SK-N-SH (cell line): ENCODE data around the gene FUS.

ENCODE experiments used
- TAF1 ChIP-seq: IDR thresholded peaks from 2 replicates; pipeline ENCODE4 v1.6.1; 2012; ENCODE audit warnings: low read depth, mild to moderate bottlenecking, low read length, moderate library complexity, borderline replicate concordance
- TF ChIP-seq, protein P1 (sequence below): IDR thresholded peaks from 2 replicates; pipeline ENCODE4 v1.4.0; 2012; ENCODE audit warnings: low read depth, borderline replicate concordance

DNA sequence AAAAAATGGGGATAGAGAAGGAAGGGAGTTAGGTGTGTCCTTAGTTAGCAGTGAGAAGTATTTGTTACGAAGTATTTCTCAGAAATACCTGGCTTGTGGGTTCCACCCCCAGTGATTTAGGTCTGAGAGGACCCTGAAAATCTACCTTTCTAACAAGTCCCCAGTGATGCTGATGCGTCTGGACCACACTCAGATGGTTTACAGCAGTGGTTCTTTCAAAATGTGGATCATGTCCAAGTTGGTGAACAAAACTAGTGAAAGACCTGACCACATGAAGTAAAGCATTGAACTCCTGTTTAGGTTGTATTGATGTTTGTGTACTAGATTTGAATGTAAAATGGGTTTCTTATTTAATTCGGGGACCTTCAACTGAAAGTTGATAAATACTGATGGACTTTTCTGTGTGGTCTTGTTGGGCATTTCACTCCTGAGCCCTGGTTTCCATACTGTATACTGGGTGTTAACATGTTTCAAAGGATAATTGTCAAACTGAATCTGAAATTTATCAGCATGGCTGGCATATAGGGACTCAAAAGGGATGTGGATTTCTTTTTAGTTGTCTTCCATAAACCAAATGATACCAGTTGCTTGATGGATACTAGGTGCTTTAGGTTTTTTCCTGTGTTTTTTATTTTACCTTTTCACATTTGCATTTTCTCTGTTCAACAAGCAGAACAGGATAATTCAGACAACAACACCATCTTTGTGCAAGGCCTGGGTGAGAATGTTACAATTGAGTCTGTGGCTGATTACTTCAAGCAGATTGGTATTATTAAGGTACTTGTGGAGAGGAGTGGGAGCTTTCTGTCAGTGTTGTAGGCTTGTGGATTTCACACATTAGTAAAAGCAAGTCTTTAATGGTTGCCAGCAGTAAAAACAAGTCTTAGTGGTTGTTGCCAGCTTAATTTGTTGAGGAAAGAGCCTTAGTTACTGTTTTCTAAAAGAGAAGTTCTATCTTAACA is 8.8 kb downstream of the FUS start:
- TF ChIP-seq, protein P1, sequence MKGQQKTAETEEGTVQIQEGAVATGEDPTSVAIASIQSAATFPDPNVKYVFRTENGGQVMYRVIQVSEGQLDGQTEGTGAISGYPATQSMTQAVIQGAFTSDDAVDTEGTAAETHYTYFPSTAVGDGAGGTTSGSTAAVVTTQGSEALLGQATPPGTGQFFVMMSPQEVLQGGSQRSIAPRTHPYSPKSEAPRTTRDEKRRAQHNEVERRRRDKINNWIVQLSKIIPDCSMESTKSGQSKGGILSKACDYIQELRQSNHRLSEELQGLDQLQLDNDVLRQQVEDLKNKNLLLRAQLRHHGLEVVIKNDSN, result no peak
- TF ChIP-seq TAF1, result no peak
